Caco-2 (cell line): ENCODE results near the gene KIRREL3. TPM values are rescaled to one million over a fixed set of nuclear protein-coding genes. Genes with fewer than 3 reads are reported as not detected.

Source experiments
- BruUV-seq: library from RNA; stranded (reverse); fragments of 400-500 nt; replicated peaks from 2 replicates; lab custom pipeline; 2021; lab: Mats Ljungman, UMichigan
- CTCF ChIA-PET: fragments of 300-600 bp; sonication (Branson Sonifier 250); formaldehyde crosslinking; loops from one replicate; lab custom pipeline; 2022; ENCODE audit warnings: antibody characterized with exemption; lab: Charles Lee
- POLR2A ChIA-PET: fragments of 300-600 bp; sonication (Branson Sonifier 250); formaldehyde crosslinking; loops from one replicate; lab custom pipeline; 2022; ENCODE audit warnings: antibody characterized with exemption; lab: Charles Lee
- DNase-seq, 2 experiments: peaks; one replicate each; pipeline versions ENCODE4 v3.0.0 to v3.0.0-alpha.2; 2020 to 2022
- H3K27me3 ChIP-seq: replicated peaks from 2 replicates; pipeline ENCODE4 v1.6.0; 2011; ENCODE audit warnings: low read length; ENCODE audit not compliant: control insufficient read depth, insufficient read depth
- H3K36me3 ChIP-seq: 2 replicates; pipeline ENCODE4 v1.5.1; 2011; ENCODE audit warnings: low read length; ENCODE audit not compliant: control insufficient read depth, insufficient read depth
- H3K4me1 ChIP-seq: fragments of 250-450 bp; sonication (Bioruptor Pico); 2 replicates; pipeline ENCODE4 v1.5.1; 2020; ENCODE audit warnings: mild to moderate bottlenecking
- H3K4me3 ChIP-seq: 2 replicates; pipeline ENCODE4 v1.5.1; 2011; ENCODE audit warnings: low read depth, mild to moderate bottlenecking, control low read depth, low read length
- H3K9me3 ChIP-seq: fragments of 250-450 bp; sonication (Bioruptor Pico); 2 replicates; pipeline ENCODE4 v1.5.1; 2020; ENCODE audit warnings: mild to moderate bottlenecking, moderate library complexity
- H3K27ac Mint-ChIP-seq: one replicate; pipeline ENCODE4 v1.8.0; 2022; ENCODE audit warnings: mixed read lengths; ENCODE audit not compliant: unreplicated experiment
- H3K27me3 Mint-ChIP-seq: one replicate; pipeline ENCODE4 v1.8.0; 2022; ENCODE audit warnings: mixed read lengths; ENCODE audit not compliant: insufficient read depth, unreplicated experiment
- H3K36me3 Mint-ChIP-seq: one replicate; pipeline ENCODE4 v1.8.0; 2022; ENCODE audit warnings: mild to moderate bottlenecking, mixed read lengths; ENCODE audit not compliant: insufficient read depth, unreplicated experiment
- H3K4me1 Mint-ChIP-seq: one replicate; pipeline ENCODE4 v1.8.0; 2022; ENCODE audit warnings: low read depth, mixed read lengths; ENCODE audit not compliant: unreplicated experiment
- H3K4me3 Mint-ChIP-seq: one replicate; pipeline ENCODE4 v1.8.0; 2022; ENCODE audit warnings: mild to moderate bottlenecking, moderate library complexity, mixed read lengths; ENCODE audit not compliant: unreplicated experiment
- H3K9me3 Mint-ChIP-seq: one replicate; pipeline ENCODE4 v1.8.0; 2022; ENCODE audit warnings: mixed read lengths; ENCODE audit not compliant: unreplicated experiment
- CTCF ChIP-seq, 2 experiments: fragments of 200-600 bp in 1 of 2; IDR thresholded peaks; 1 replicate in 1 of 2; 2 replicates in 1 of 2; pipeline versions ENCODE4 v1.5.1 to v1.8.0; 2011 to 2022; ENCODE audit warnings: antibody characterized with exemption in 1 of 2, control low read depth in 1 of 2, inconsistent platforms in 1 of 2, low read depth in 1 of 2, low read length in 1 of 2, mild to moderate bottlenecking in 1 of 2, moderate library complexity in 1 of 2; ENCODE audit not compliant: insufficient read depth in 1 of 2, severe bottlenecking in 1 of 2, unreplicated experiment in 1 of 2
- intact Hi-C: fragments of 100-400 bp; cut with micrococcal nuclease; formaldehyde crosslinking; loops from one replicate; pipeline ENCODE4 v1.10.0; 2022; ENCODE audit not compliant: unreplicated experiment
- total RNA-seq: library from RNA; stranded (reverse); gene quantifications from 2 replicates; pipeline ENCODE4 v1.2.3, GENCODE V29; 2022

The KIRREL3 gene
- total RNA-seq, 1 experiment from 2014 or later = not detected

- POLR2A ChIA-PET = no interaction called here
- H3K27ac Mint-ChIP-seq = no peak overlapping the region
- peaks cover 7% of the 10 kb centered on the region for H3K4me1 ChIP-seq
- intact Hi-C loops = no loop called here
- H3K27me3 Mint-ChIP-seq = no peaks in the 10 kb centered on the region
- H3K9me3 ChIP-seq = no peaks in the 10 kb centered on the region
- no TSS peak for BruUV-seq
- H3K36me3 ChIP-seq = no peaks in the 10 kb centered on the region
- no peaks in the 10 kb centered on the region for H3K27me3 ChIP-seq
- CTCF ChIA-PET = interaction anchor here (0.6 to 1.0 kb wide), 2 partner anchors 17 to 57 kb away, joined by 3 to 4 read pairs; no protein-coding TSS in a partner anchor
- no peaks in the 10 kb centered on the region for H3K36me3 Mint-ChIP-seq
- no peaks in the 10 kb centered on the region for H3K9me3 Mint-ChIP-seq
- no peak for TF ChIP-seq CTCF (IDR thresholded peaks at IDR 0.05; ENCODE audit: insufficient read depth in 1 of 2, low read depth in 1 of 2, low read length in 1 of 2, severe bottlenecking in 1 of 2, unreplicated experiment in 1 of 2)
- H3K4me1 Mint-ChIP-seq = peaks cover 9% of the 10 kb centered on the region
- no peak overlapping the region for H3K4me3 ChIP-seq
- no peak for DNase-seq
- H3K4me3 Mint-ChIP-seq = no peak overlapping the region
These were observed 576.8 kb downstream of the KIRREL3 start for GRCh38 chr11:126423743-126424142.

- Mint-ChIP-seq H3K27ac (no peak overlapping the region), H3K4me3 (no peak overlapping the region), H3K36me3 (no peaks in the 10 kb centered on the region), H3K9me3 (no peaks in the 10 kb centered on the region), H3K27me3 (no peaks in the 10 kb centered on the region), H3K4me1 (peaks cover 9% of the 10 kb centered on the region)
- BruUV-seq = no TSS peak
- POLR2A ChIA-PET = no interaction called here
- peaks cover 7% of the 10 kb centered on the region for H3K4me1 ChIP-seq
- H3K36me3 ChIP-seq = no peaks in the 10 kb centered on the region
- H3K4me3 ChIP-seq = no peak overlapping the region
- H3K9me3 ChIP-seq = no peaks in the 10 kb centered on the region
- TF ChIP-seq CTCF (IDR thresholded peaks at IDR 0.05; ENCODE audit: insufficient read depth in 1 of 2, low read depth in 1 of 2, low read length in 1 of 2, severe bottlenecking in 1 of 2, unreplicated experiment in 1 of 2) = no peak
- intact Hi-C loops = no loop called here
- no peaks in the 10 kb centered on the region for H3K27me3 ChIP-seq
- CTCF ChIA-PET = interaction anchor here (0.6 to 1.0 kb wide), 2 partner anchors 18 to 57 kb away, joined by 3 to 4 read pairs; no protein-coding TSS in a partner anchor
- no peak for DNase-seq
These were observed 577.4 kb downstream of the KIRREL3 start for GRCh38 chr11:126423154-126423553.

GRCh38 chr11:126422446-126422845 lies 578.1 kb downstream of the KIRREL3 start:
- peaks cover 9% of the 10 kb centered on the region for H3K4me1 Mint-ChIP-seq
- Histone ChIP-seq H3K4me3 (no peak overlapping the region), H3K9me3 (no peaks in the 10 kb centered on the region), H3K36me3 (no peaks in the 10 kb centered on the region), H3K4me1 (peaks cover 7% of the 10 kb centered on the region), H3K27me3 (no peaks in the 10 kb centered on the region)
- H3K27ac Mint-ChIP-seq = no peak overlapping the region
- BruUV-seq = no TSS peak
- ChIA-PET POLR2A (no interaction called here), CTCF (interaction anchor here (1.0 kb wide), 1 partner anchor 58 kb away, joined by 3 read pairs; no protein-coding TSS in a partner anchor)
- H3K36me3 Mint-ChIP-seq = no peaks in the 10 kb centered on the region
- intact Hi-C loops = no loop called here
- no peak for TF ChIP-seq CTCF (IDR thresholded peaks at IDR 0.05; ENCODE audit: insufficient read depth in 1 of 2, low read depth in 1 of 2, low read length in 1 of 2, severe bottlenecking in 1 of 2, unreplicated experiment in 1 of 2)
- H3K9me3 Mint-ChIP-seq = no peaks in the 10 kb centered on the region
- no peak overlapping the region for H3K4me3 Mint-ChIP-seq
- no peaks in the 10 kb centered on the region for H3K27me3 Mint-ChIP-seq
- DNase-seq = no peak
